Spleen (tissue), 11 donors: Measurements from ENCODE around the gene CIC. TPM values are rescaled to one million over a fixed set of nuclear protein-coding genes. Genes with fewer than 3 reads are reported as not detected.

ENCODE experiments used
- DNase-seq: peaks from one replicate; pipeline ENCODE4 v3.0.0-alpha.2; 2020
- H3K27ac ChIP-seq, 8 donors: fragments of 200-600 bp; sonication (generic) in 7 of 8; 1 replicate in 4 of 8; 2 replicates in 4 of 8; pipeline versions ENCODE4 v1.5.0 to v1.8.0; 2016 to 2021; ENCODE audit warnings: inconsistent platforms in 4 of 8, mild to moderate bottlenecking in 4 of 8, moderate library complexity in 1 of 8
- H3K27me3 ChIP-seq, 7 donors: fragments of 200-600 bp; sonication (generic) in 6 of 7; replicated peaks in 1 of 7; 1 replicate in 4 of 7; 2 replicates in 3 of 7; pipeline versions ENCODE4 v1.5.0 to v1.8.0; 2016 to 2021; ENCODE audit warnings: inconsistent platforms in 3 of 7, mild to moderate bottlenecking in 1 of 7
- H3K36me3 ChIP-seq, 6 donors: fragments of 200-600 bp; sonication (generic) in 5 of 6; 1 replicate in 4 of 6; 2 replicates in 2 of 6; pipeline versions ENCODE4 v1.5.0 to v1.8.0; 2016 to 2021; ENCODE audit warnings: inconsistent platforms in 2 of 6
- H3K4me1 ChIP-seq, 6 donors: fragments of 200-600 bp; sonication (generic) in 5 of 6; 1 replicate in 3 of 6; 2 replicates in 3 of 6; pipeline versions ENCODE4 v1.5.0 to v1.8.0; 2016 to 2021; ENCODE audit warnings: inconsistent platforms in 3 of 6
- H3K4me3 ChIP-seq, 8 donors: fragments of 200-600 bp; sonication (generic) in 7 of 8; 1 replicate in 4 of 8; 2 replicates in 4 of 8; pipeline versions ENCODE4 v1.5.0 to v1.8.0; 2016 to 2021; ENCODE audit warnings: inconsistent platforms in 4 of 8, mild to moderate bottlenecking in 4 of 8, moderate library complexity in 2 of 8
- H3K9me3 ChIP-seq, 8 donors: fragments of 200-600 bp; sonication (generic) in 7 of 8; 1 replicate in 4 of 8; 2 replicates in 4 of 8; pipeline versions ENCODE4 v1.5.0 to v1.8.0; 2016 to 2021; ENCODE audit warnings: inconsistent platforms in 4 of 8
- CTCF ChIP-seq, 11 experiments: fragments of 200-600 bp in 7 of 11; fragments of 450-650 bp in 4 of 11; sonication (generic) in 4 of 11; IDR thresholded peaks in 8 of 11; conservative IDR thresholded peaks in 3 of 11; 1 replicate in 7 of 11; 2 replicates in 4 of 11; pipeline versions ENCODE4 v1.4.0 to v1.8.0; 2016 to 2021; ENCODE audit warnings: antibody characterized with exemption in 11 of 11, inconsistent platforms in 4 of 11, mild to moderate bottlenecking in 1 of 11
- POLR2A ChIP-seq, 3 donors: fragments of 450-650 bp; IDR thresholded peaks; one replicate each; pipeline ENCODE4 v1.5.1; 2017; ENCODE audit warnings: antibody characterized with exemption in 3 of 3, mild to moderate bottlenecking in 1 of 3
- POLR2AphosphoS5 ChIP-seq, 3 donors: sonication (generic); formaldehyde crosslinking; IDR thresholded peaks; one replicate each; pipeline ENCODE4 v1.5.1; 2017; ENCODE audit warnings: antibody characterized with exemption in 3 of 3
- WGBS, 5 donors: extraction: QIAGEN DNeasy Blood & Tissue Kit in 3 of 5; methylation state at CpG; one replicate each; pipeline versions ENCODE4 v1.1.5 to v1.1.7; 2013 to 2018; 5-methylcytosine and 5-hydroxymethylcytosine counted together
- intact Hi-C: fragments of 100-400 bp; cut with DNase I; formaldehyde crosslinking; loops from one replicate; pipeline ENCODE4 v1.15.0; 2023; ENCODE audit warnings: low total_unique reads
- polyA plus RNA-seq, 3 donors: library from polyadenylated mRNA; stranded (reverse); fragments of 200-250 nt; gene quantifications; one replicate each; pipeline ENCODE4 v1.2.1, GENCODE V29; 2013
- total RNA-seq, 7 donors: library from RNA; depleted of rRNA in 3 of 7; stranded (reverse); fragments of >200 nt in 3 of 7; fragmentation: NEBNext Ultra II Directional in 4 of 7; extraction: Animal tissue kit (Norgen Biotek cat#: 25700) in 4 of 7; gene quantifications; one replicate each; pipeline versions ENCODE4 v1.1.0 to v1.2.1, GENCODE V29; 2016 to 2021
- donor health status: healthy with polysubstance abuse.
- donor health status: DM: no; HTN: no; CAD: no; lungs with moderate emphysema.
- donor health status: DM: no; HTN: no; CAD: no.
- donor health status: Bipolar disorder and iron deficiency.
- donor health status: healthy.
- donor health status: DM: no; HTN: no; CAD: no.
- donor health status: DM: yes; HTN: yes; CAD: no.

CIC gene
- total and polyA plus RNA-seq, 10 donors: 12.5 to 100 (median 69.8) TPM

- intact Hi-C loops: no loop called here
- peak; percentile 94 for DNase-seq
- peaks cover 26 to 71% (median 62%) of the 10 kb centered on the region in 6 donors for H3K4me1 ChIP-seq
- WGBS, 5 donors: 0 to 2% (median 1%) methylated on average over 19 to 70 of the region's 71 CpGs
- H3K9me3 ChIP-seq: no peaks in the 10 kb centered on the region
- peak overlapping the region; percentile 77 to 97 (median 86) for H3K4me3 ChIP-seq
- peaks cover 0 to 22% (median 14%) of the 10 kb centered on the region in 6 donors for H3K36me3 ChIP-seq
- TF ChIP-seq CTCF (IDR thresholded peaks at IDR 0.05 in 8 of 11, conservative IDR thresholded peaks at IDR 0.05 in 3 of 11): no peak
- peak; percentile 57 to 75 (median 67) for TF ChIP-seq POLR2AphosphoS5 (IDR thresholded peaks at IDR 0.05)
- H3K27me3 ChIP-seq: peaks cover 0 to 11% (median 0%) of the 10 kb centered on the region in 7 donors
- peak overlapping the region; percentile 97 to 99 (median 98) for H3K27ac ChIP-seq
Observed at GRCh38 chr19:42253245-42254088, 15.6 kb upstream of the CIC start.

- WGBS, 5 donors: 0 to 1% (median 0%) methylated on average over 25 to 68 of the region's 70 CpGs
- peak; percentile 95 for DNase-seq
- intact Hi-C loops: no loop called here
Observed at GRCh38 chr19:42254089-42254849, 14.8 kb upstream of the CIC start.

GRCh38 chr19:42254850-42255765, 13.9 kb upstream of the CIC start, which contains the start of gene ERF:
TSS of gene ERF (minus strand) at chr19:42255128. CDS start at chr19:42254999, 129 bp downstream.
- Histone ChIP-seq H3K9me3 (no peaks in the 10 kb centered on the region), H3K27ac (peak within 1 kb of the TSS; percentile 97 to 99 (median 98)), H3K4me3 (peak within 1 kb of the TSS; percentile 77 to 97 (median 86)), H3K4me1 (peaks cover 26 to 54% (median 50%) of the 10 kb centered on the region in 6 donors), H3K27me3 (peaks cover 0 to 11% (median 0%) of the 10 kb centered on the region in 7 donors), H3K36me3 (peaks cover 0 to 6% (median 0%) of the 10 kb centered on the region in 6 donors)
- peak in 3 of 11 experiments; percentile 14 to 33 (median 23) for TF ChIP-seq CTCF (IDR thresholded peaks at IDR 0.05 in 8 of 11, conservative IDR thresholded peaks at IDR 0.05 in 3 of 11)
- peak in 2 of 3 donors; percentile 92 to 97 for TF ChIP-seq POLR2A (IDR thresholded peaks at IDR 0.05)
- TF ChIP-seq POLR2AphosphoS5 (IDR thresholded peaks at IDR 0.05): peak; percentile 99
- WGBS, 5 donors: 0 to 2% (median 1%) methylated on average over 33 to 75 of the region's 75 CpGs
- intact Hi-C loops: no loop called here
- peak; percentile 98 for DNase-seq

More at GRCh38 chr19:42254089-42254849, 14.8 kb upstream of the CIC start:
- peak overlapping the region; percentile 97 to 99 (median 98) for H3K27ac ChIP-seq
- peaks cover 0 to 14% (median 6%) of the 10 kb centered on the region in 6 donors for H3K36me3 ChIP-seq
- H3K9me3 ChIP-seq: no peaks in the 10 kb centered on the region
- H3K27me3 ChIP-seq: peaks cover 0 to 11% (median 0%) of the 10 kb centered on the region in 7 donors
- peak overlapping the region; percentile 77 to 97 (median 86) for H3K4me3 ChIP-seq
- TF ChIP-seq POLR2AphosphoS5 (IDR thresholded peaks at IDR 0.05) (peak; percentile 73 to 74 (median 74)), POLR2A (IDR thresholded peaks at IDR 0.05) (no peak), CTCF (IDR thresholded peaks at IDR 0.05 in 8 of 11, conservative IDR thresholded peaks at IDR 0.05 in 3 of 11) (peak in 1 of 11 experiments; percentile 32)
- H3K4me1 ChIP-seq: peaks cover 26 to 63% (median 59%) of the 10 kb centered on the region in 6 donors
